IMR-90 (cell line): Measurements from ENCODE around the gene CHMP5. TPM values are rescaled to one million over a fixed set of nuclear protein-coding genes. Genes with fewer than 3 reads are reported as not detected.
A peak's percentile ranks its signal among the peaks of the same experiment; 100 is the strongest.

Source experiments
- ATAC-seq: fragments of 200-7000 bp; cut with Tn5 transposase; 2 replicates; pipeline ENCODE4 v1.9.1; 2020; ENCODE audit warnings: low read depth, mild to moderate bottlenecking, moderate library complexity
- BruUV-seq: library from RNA; stranded (reverse); fragments of 400-500 nt; replicated peaks from 2 replicates; lab custom pipeline; 2021; lab: Mats Ljungman, UMichigan
- CTCF ChIA-PET: fragments of 300-600 bp; formaldehyde crosslinking; extraction: SDS; loops from one replicate; lab custom pipeline; 2021; ENCODE audit warnings: antibody characterized with exemption; lab: Yijun Ruan, JAX
- POLR2A ChIA-PET: fragments of 300-600 bp; sonication (Branson Sonifier 250); formaldehyde crosslinking; loops from one replicate; lab custom pipeline; 2022; ENCODE audit warnings: antibody characterized with exemption; ENCODE audit not compliant: unreplicated experiment; lab: Charles Lee
- DNase-seq: peaks from one replicate; pipeline ENCODE4 v3.0.0; 2013
- H2AFZ ChIP-seq: replicated peaks from 2 replicates; pipeline ENCODE3; 2013; ENCODE audit warnings: low read length, mild to moderate bottlenecking; ENCODE audit not compliant: poor library complexity
- H2AK5ac ChIP-seq: 2 replicates; pipeline ENCODE4 v1.6.1; 2013; ENCODE audit warnings: low read depth, low read length, inconsistent platforms
- H2AK9ac ChIP-seq: replicated peaks from 2 replicates; pipeline ENCODE3; 2013; ENCODE audit warnings: mild to moderate bottlenecking, low read depth, low read length, moderate library complexity; ENCODE audit not compliant: poor library complexity
- H2BK120ac ChIP-seq: 2 replicates; pipeline ENCODE4 v1.6.1; 2013; ENCODE audit warnings: low read depth, low read length, inconsistent platforms
- H2BK15ac ChIP-seq: 3 replicates; pipeline ENCODE4 v1.6.1; 2013; ENCODE audit warnings: low read depth, low read length, inconsistent platforms
- H2BK20ac ChIP-seq: 2 replicates; pipeline ENCODE4 v1.6.1; 2013; ENCODE audit warnings: low read depth, mild to moderate bottlenecking, inconsistent platforms, low read length, moderate library complexity
- H2BK5ac ChIP-seq: 2 replicates; pipeline ENCODE4 v1.6.1; 2013; ENCODE audit warnings: mild to moderate bottlenecking, low read depth, low read length, inconsistent platforms; ENCODE audit not compliant: poor library complexity, severe bottlenecking
- H3K14ac ChIP-seq: replicated peaks from 2 replicates; pipeline ENCODE4 v1.6.1; 2013; ENCODE audit warnings: low read depth, low read length, inconsistent platforms
- H3K18ac ChIP-seq: 2 replicates; pipeline ENCODE4 v1.6.1; 2013; ENCODE audit warnings: low read depth, low read length, control low read depth
- H3K23ac ChIP-seq: 2 replicates; pipeline ENCODE4 v1.6.1; 2013; ENCODE audit warnings: low read depth, low read length, inconsistent platforms
- H3K27ac ChIP-seq: 2 replicates; pipeline ENCODE4 v1.5.1; 2013; ENCODE audit warnings: mild to moderate bottlenecking, control low read depth, low read length; ENCODE audit not compliant: insufficient read depth
- H3K27me3 ChIP-seq: 2 replicates; pipeline ENCODE4 v1.6.1; 2013; ENCODE audit warnings: low read length; ENCODE audit not compliant: control insufficient read depth, insufficient read depth
- H3K36me3 ChIP-seq: 2 replicates; pipeline ENCODE4 v1.6.1; 2013; ENCODE audit warnings: low read length, mixed read lengths; ENCODE audit not compliant: control insufficient read depth, insufficient read depth
- H3K4ac ChIP-seq: 2 replicates; pipeline ENCODE4 v1.6.1; 2013; ENCODE audit warnings: low read depth, low read length, inconsistent platforms
- H3K4me1 ChIP-seq: 2 replicates; pipeline ENCODE4 v1.6.1; 2013; ENCODE audit warnings: low read length, mixed read lengths; ENCODE audit not compliant: control insufficient read depth, insufficient read depth
- H3K4me2 ChIP-seq: 2 replicates; pipeline ENCODE4 v1.6.1; 2013; ENCODE audit warnings: low read depth, mild to moderate bottlenecking, control low read depth, low read length, moderate library complexity
- H3K4me3 ChIP-seq: 2 replicates; pipeline ENCODE4 v1.5.1; 2013; ENCODE audit warnings: low read depth, mild to moderate bottlenecking, control low read depth, low read length, moderate library complexity; ENCODE audit not compliant: insufficient read depth
- H3K56ac ChIP-seq: 2 replicates; pipeline ENCODE4 v1.6.1; 2013; ENCODE audit warnings: low read length, inconsistent platforms; ENCODE audit not compliant: insufficient read depth; ENCODE audit errors: extremely low read depth
- H3K79me1 ChIP-seq, 2 experiments: 2 replicates each; pipeline ENCODE4 v1.6.1; 2013; ENCODE audit warnings: low read length in 2 of 2, inconsistent platforms in 1 of 2, low read depth in 1 of 2
- H3K9ac ChIP-seq: 2 replicates; pipeline ENCODE4 v1.6.1; 2013; ENCODE audit warnings: low read depth, low read length, control low read depth
- H3K9me1 ChIP-seq: 2 replicates; pipeline ENCODE4 v1.6.1; 2013; ENCODE audit warnings: low read length, inconsistent platforms; ENCODE audit not compliant: insufficient read depth
- H3K9me3 ChIP-seq: 2 replicates; pipeline ENCODE4 v1.6.1; 2013; ENCODE audit warnings: low read length; ENCODE audit not compliant: control insufficient read depth, insufficient read depth
- H4K20me1 ChIP-seq: 2 replicates; pipeline ENCODE4 v1.6.1; 2013; ENCODE audit warnings: low read length, inconsistent platforms; ENCODE audit not compliant: insufficient read depth
- H4K5ac ChIP-seq: 2 replicates; pipeline ENCODE4 v1.6.1; 2013; ENCODE audit warnings: mild to moderate bottlenecking, low read depth, low read length, control low read depth
- H4K8ac ChIP-seq, 2 experiments: 2 replicates each; pipeline ENCODE4 v1.6.1; 2013; ENCODE audit warnings: low read depth in 2 of 2, low read length in 2 of 2, control low read depth in 1 of 2, inconsistent platforms in 1 of 2
- H4K91ac ChIP-seq: 2 replicates; pipeline ENCODE4 v1.6.1; 2013; ENCODE audit warnings: low read depth, low read length, inconsistent platforms; ENCODE audit not compliant: insufficient read depth
- USF2 ChIP-seq: fragments of 150-350 bp; IDR thresholded peaks from 2 replicates; pipeline ENCODE4 v1.6.1; 2017; ENCODE audit warnings: mild to moderate bottlenecking, antibody characterized with exemption, low read length, low read depth
- WGBS, 2 experiments: methylation state at CpG; one replicate each; pipeline versions ENCODE4 v1.1.5 to v1.1.7; 2013; ENCODE audit warnings: missing lambda C conversion rate in 2 of 2; ENCODE audit not compliant: insufficient read length in 1 of 2; ENCODE audit errors: extremely low coverage in 2 of 2; 5-methylcytosine and 5-hydroxymethylcytosine counted together
- dilution Hi-C: fragments of 300-500 bp; cut with HindIII; formaldehyde crosslinking; loops from one replicate; pipeline ENCODE4 v1.14.3; 2018; ENCODE audit warnings: low sequenced_read_pairs; ENCODE audit not compliant: unreplicated experiment
- in situ Hi-C: fragments of 300-500 bp; cut with MboI; formaldehyde crosslinking; loops from 3 replicates; pipeline ENCODE4 v1.14.3; 2019; ENCODE audit warnings: low sequenced_read_pairs, inconsistent platforms, mixed read lengths
- intact Hi-C: fragments of 100-400 bp; cut with micrococcal nuclease; formaldehyde crosslinking; loops from 2 replicates; pipeline ENCODE4 v1.10.0; 2022
- polyA plus RNA-seq, 3 experiments: library from polyadenylated mRNA; depleted of rRNA; stranded (reverse); fragments of >200 nt; gene quantifications; 2 replicates each; pipeline ENCODE4 v1.2.3, GENCODE V29; 2012; ENCODE audit warnings: low replicate concordance in 1 of 3
- total RNA-seq: library from RNA; depleted of rRNA; stranded (reverse); fragments of >200 nt; gene quantifications from 2 replicates; pipeline ENCODE4 v1.2.3, GENCODE V29; 2012

Gene CHMP5
- total and polyA plus RNA-seq, 2 of the 4 experiments (the other 2 are of a cell fraction) = 70.6 to 80.8 TPM

- CTCF ChIA-PET = no interaction called here
- no peak for ATAC-seq
- no peak overlapping the region for H4K5ac ChIP-seq
- no peaks in the 10 kb centered on the region; the same call in 1 of the 2 replicates for H3K9me1 ChIP-seq
- peak overlapping the region; percentile 47 for H2AK9ac ChIP-seq
- no peak overlapping the region for H3K4me3 ChIP-seq
- BruUV-seq = no TSS peak
- no peaks in the 10 kb centered on the region for H3K27me3 ChIP-seq
- H4K91ac ChIP-seq = no peak overlapping the region
- H3K9me3 ChIP-seq = no peaks in the 10 kb centered on the region
- no peak for TF ChIP-seq USF2
- no peak overlapping the region for H3K27ac ChIP-seq
- DNase-seq = no peak
- no peak overlapping the region for H3K4ac ChIP-seq
- H2AK5ac ChIP-seq = 0 out of 2 replicates have a peak overlapping the region, but pooled peaks have one; percentile 9
- in situ Hi-C loops (loop anchor here (5.0 kb wide), 1 partner anchor 145 kb away; no protein-coding TSS in a partner anchor), intact Hi-C loops (no loop called here), dilution Hi-C loops (no loop called here)
- H4K8ac ChIP-seq = no peak overlapping the region
- H3K14ac ChIP-seq = no peak overlapping the region
- no peaks in the 10 kb centered on the region for H4K20me1 ChIP-seq
- H2BK20ac ChIP-seq = 0 out of 2 replicates have a peak overlapping the region, but pooled peaks have one; percentile 18
- POLR2A ChIA-PET = no interaction called here
- H2BK5ac ChIP-seq = no peak overlapping the region
- H3K79me1 ChIP-seq = no peaks in the 10 kb centered on the region
- peak overlapping the region; percentile 14; the same call in 1 of the 3 replicates for H2BK15ac ChIP-seq
- peaks cover 7% of the 10 kb centered on the region for H3K4me1 ChIP-seq
- no peaks in the 10 kb centered on the region for H3K36me3 ChIP-seq
- H3K9ac ChIP-seq = no peak overlapping the region
- H3K23ac ChIP-seq = no peak overlapping the region
- WGBS, 2 experiments = 61% methylated on average over 4 of the region's 8 CpGs; no CpG with 5 or more reads in 1 of the 2 experiments
- H3K4me2 ChIP-seq = no peak overlapping the region
- H2BK120ac ChIP-seq = no peak overlapping the region
- no peak overlapping the region for H3K56ac ChIP-seq
- H3K18ac ChIP-seq = no peak overlapping the region
- H2AFZ ChIP-seq = peak overlapping the region; percentile 11
Measured at GRCh38 chr9:33227741-33228140, 37.1 kb upstream of the CHMP5 start.
